ENCODE data around the gene TMEFF2. TPM values are rescaled to one million over a fixed set of nuclear protein-coding genes. Genes with fewer than 3 reads are reported as not detected.

The TMEFF2 gene
- total RNA-seq, 2 experiments from 2014 or later, result not detected

- no peaks in the 10 kb centered on the region for H3K9me3 Mint-ChIP-seq
- no peak for DNase-seq
- peaks cover 73% of the 10 kb centered on the region for H3K27me3 Mint-ChIP-seq
- peaks cover 18% of the 10 kb centered on the region for H3K4me1 Mint-ChIP-seq
- H3K27ac Mint-ChIP-seq, result no peak overlapping the region
- H3K36me3 Mint-ChIP-seq, result no peaks in the 10 kb centered on the region
- H3K4me3 Mint-ChIP-seq, result peak overlapping the region; percentile 74
Observed at GRCh38 chr2:192196421-192197194, 1.9 kb upstream of the TMEFF2 start.

GRCh38 chr2:192195548-192196418 lies 1.1 kb upstream of the TMEFF2 start:
- H3K4me1 Mint-ChIP-seq, result peaks cover 18% of the 10 kb centered on the region
- H3K27me3 Mint-ChIP-seq, result peaks cover 76% of the 10 kb centered on the region
- peak overlapping the region; percentile 74 for H3K4me3 Mint-ChIP-seq
- peak; percentile 1 for DNase-seq
- H3K27ac Mint-ChIP-seq, result no peak overlapping the region
- H3K36me3 Mint-ChIP-seq, result no peaks in the 10 kb centered on the region
- no peaks in the 10 kb centered on the region for H3K9me3 Mint-ChIP-seq

- no peak overlapping the region for H3K27ac Mint-ChIP-seq
- H3K9me3 Mint-ChIP-seq, result no peaks in the 10 kb centered on the region
- peak; percentile 28 for DNase-seq
- H3K4me3 Mint-ChIP-seq, result peak overlapping the region; percentile 74
- peaks cover 74% of the 10 kb centered on the region for H3K27me3 Mint-ChIP-seq
- peaks cover 18% of the 10 kb centered on the region for H3K4me1 Mint-ChIP-seq
- no peaks in the 10 kb centered on the region for H3K36me3 Mint-ChIP-seq
Observed at GRCh38 chr2:192194265-192194865, 368 bp downstream of the TMEFF2 start.

- Mint-ChIP-seq H3K27ac (no peak overlapping the region), H3K4me3 (no peak overlapping the region), H3K4me1 (peaks cover 6% of the 10 kb centered on the region), H3K36me3 (no peaks in the 10 kb centered on the region), H3K27me3 (peaks cover 77% of the 10 kb centered on the region), H3K9me3 (no peaks in the 10 kb centered on the region)
- DNase-seq, result no peak
Observed at GRCh38 chr2:192190474-192190873, 4.3 kb downstream of the TMEFF2 start.

GRCh38 chr2:192186806-192187205 lies 7.9 kb downstream of the TMEFF2 start:
- H3K27ac Mint-ChIP-seq, result no peak overlapping the region
- no peaks in the 10 kb centered on the region for H3K9me3 Mint-ChIP-seq
- no peaks in the 10 kb centered on the region for H3K36me3 Mint-ChIP-seq
- peaks cover 49% of the 10 kb centered on the region for H3K27me3 Mint-ChIP-seq
- H3K4me1 Mint-ChIP-seq, result no peaks in the 10 kb centered on the region
- no peak overlapping the region for H3K4me3 Mint-ChIP-seq
- no peak for DNase-seq

GRCh38 chr2:192184349-192184748 lies 10.4 kb downstream of the TMEFF2 start:
- Mint-ChIP-seq H3K4me1 (no peaks in the 10 kb centered on the region), H3K27me3 (peaks cover 30% of the 10 kb centered on the region), H3K27ac (no peak overlapping the region), H3K36me3 (no peaks in the 10 kb centered on the region), H3K9me3 (no peaks in the 10 kb centered on the region), H3K4me3 (no peak overlapping the region)
- no peak for DNase-seq

- Mint-ChIP-seq H3K4me3 (no peak overlapping the region), H3K4me1 (no peaks in the 10 kb centered on the region), H3K27ac (no peak overlapping the region), H3K36me3 (no peaks in the 10 kb centered on the region), H3K9me3 (no peaks in the 10 kb centered on the region), H3K27me3 (peaks cover 25% of the 10 kb centered on the region)
- no peak for DNase-seq
Observed at GRCh38 chr2:192183296-192183695, 11.4 kb downstream of the TMEFF2 start.

GRCh38 chr2:192166946-192167345 lies 27.8 kb downstream of the TMEFF2 start:
- no peak for DNase-seq
- Mint-ChIP-seq H3K36me3 (no peaks in the 10 kb centered on the region), H3K4me3 (no peak overlapping the region), H3K27ac (no peak overlapping the region), H3K4me1 (peaks cover 3% of the 10 kb centered on the region), H3K27me3 (peaks cover 11% of the 10 kb centered on the region), H3K9me3 (no peaks in the 10 kb centered on the region)

- H3K9me3 Mint-ChIP-seq, result no peaks in the 10 kb centered on the region
- H3K27ac Mint-ChIP-seq, result no peak overlapping the region
- peaks cover 11% of the 10 kb centered on the region for H3K4me1 Mint-ChIP-seq
Observed at GRCh38 chr2:192165842-192166241, 28.9 kb downstream of the TMEFF2 start.

GRCh38 chr2:192162392-192163042 lies 32.2 kb downstream of the TMEFF2 start:
- H3K27me3 Mint-ChIP-seq, result peaks cover 3% of the 10 kb centered on the region
- H3K4me3 Mint-ChIP-seq, result no peak overlapping the region
- no peaks in the 10 kb centered on the region for H3K36me3 Mint-ChIP-seq
- DNase-seq, result peak; percentile 38
- no peak overlapping the region for H3K27ac Mint-ChIP-seq
- H3K4me1 Mint-ChIP-seq, result peaks cover 11% of the 10 kb centered on the region
- no peaks in the 10 kb centered on the region for H3K9me3 Mint-ChIP-seq

More at GRCh38 chr2:192165842-192166241, 28.9 kb downstream of the TMEFF2 start:
- no peak for DNase-seq
- peaks cover 3% of the 10 kb centered on the region for H3K27me3 Mint-ChIP-seq
- no peaks in the 10 kb centered on the region for H3K36me3 Mint-ChIP-seq
- H3K4me3 Mint-ChIP-seq, result no peak overlapping the region

- H3K9me3 Mint-ChIP-seq, result no peaks in the 10 kb centered on the region
- H3K36me3 Mint-ChIP-seq, result no peaks in the 10 kb centered on the region
- no peak overlapping the region for H3K27ac Mint-ChIP-seq
- peaks cover under 1% of the 10 kb centered on the region for H3K27me3 Mint-ChIP-seq
- DNase-seq, result no peak
- peaks cover 11% of the 10 kb centered on the region for H3K4me1 Mint-ChIP-seq
- no peak overlapping the region for H3K4me3 Mint-ChIP-seq
Observed at GRCh38 chr2:192161656-192162290, 33.0 kb downstream of the TMEFF2 start.

- Mint-ChIP-seq H3K4me1 (peaks cover 11% of the 10 kb centered on the region), H3K27me3 (no peaks in the 10 kb centered on the region), H3K9me3 (no peaks in the 10 kb centered on the region), H3K4me3 (no peak overlapping the region), H3K27ac (no peak overlapping the region), H3K36me3 (no peaks in the 10 kb centered on the region)
- no peak for DNase-seq
Observed at GRCh38 chr2:192159736-192160135, 35.0 kb downstream of the TMEFF2 start.

GRCh38 chr2:192159208-192159607 lies 35.5 kb downstream of the TMEFF2 start:
- H3K4me1 Mint-ChIP-seq, result peaks cover 11% of the 10 kb centered on the region
- no peak overlapping the region for H3K4me3 Mint-ChIP-seq
- no peaks in the 10 kb centered on the region for H3K27me3 Mint-ChIP-seq
- H3K36me3 Mint-ChIP-seq, result no peaks in the 10 kb centered on the region
- no peak overlapping the region for H3K27ac Mint-ChIP-seq
- no peak for DNase-seq
- H3K9me3 Mint-ChIP-seq, result no peaks in the 10 kb centered on the region

GRCh38 chr2:192157776-192158175 lies 37.0 kb downstream of the TMEFF2 start:
- Mint-ChIP-seq H3K9me3 (no peaks in the 10 kb centered on the region), H3K36me3 (no peaks in the 10 kb centered on the region), H3K27me3 (no peaks in the 10 kb centered on the region), H3K4me3 (no peak overlapping the region), H3K27ac (no peak overlapping the region), H3K4me1 (peaks cover 11% of the 10 kb centered on the region)
- DNase-seq, result no peak
